GM21528 (cell line): ENCODE measurements around the gene PLXNA2.

Experiments
- ATAC-seq: cut with Tn5 transposase; IDR thresholded peaks from one replicate; pipeline ENCODE4 v1.9.1; 2021; ENCODE audit warnings: mild to moderate bottlenecking, moderate library complexity; ENCODE audit not compliant: unreplicated experiment, low FRiP score

Gene PLXNA2

DNA sequence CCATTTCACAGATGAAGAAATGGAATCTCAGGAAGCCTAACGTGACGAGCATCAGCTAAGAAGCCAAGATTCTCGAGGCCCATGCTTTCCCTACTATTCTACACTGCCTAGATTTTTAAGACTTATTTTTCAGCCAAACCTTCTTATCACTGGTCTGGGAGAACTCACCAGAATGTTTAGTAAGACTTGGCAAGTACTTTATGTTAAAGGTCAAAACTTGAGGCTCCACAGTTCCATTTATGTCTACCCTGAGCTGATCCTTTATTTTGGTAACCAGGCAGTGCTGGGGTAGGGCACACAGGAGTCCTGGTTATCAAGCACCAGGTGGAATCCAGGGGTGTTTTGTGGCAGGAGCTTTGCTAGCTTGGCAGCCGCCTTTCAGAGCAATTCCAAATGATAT, 16.8 kb downstream of the PLXNA2 start:
- no peak for ATAC-seq

DNA sequence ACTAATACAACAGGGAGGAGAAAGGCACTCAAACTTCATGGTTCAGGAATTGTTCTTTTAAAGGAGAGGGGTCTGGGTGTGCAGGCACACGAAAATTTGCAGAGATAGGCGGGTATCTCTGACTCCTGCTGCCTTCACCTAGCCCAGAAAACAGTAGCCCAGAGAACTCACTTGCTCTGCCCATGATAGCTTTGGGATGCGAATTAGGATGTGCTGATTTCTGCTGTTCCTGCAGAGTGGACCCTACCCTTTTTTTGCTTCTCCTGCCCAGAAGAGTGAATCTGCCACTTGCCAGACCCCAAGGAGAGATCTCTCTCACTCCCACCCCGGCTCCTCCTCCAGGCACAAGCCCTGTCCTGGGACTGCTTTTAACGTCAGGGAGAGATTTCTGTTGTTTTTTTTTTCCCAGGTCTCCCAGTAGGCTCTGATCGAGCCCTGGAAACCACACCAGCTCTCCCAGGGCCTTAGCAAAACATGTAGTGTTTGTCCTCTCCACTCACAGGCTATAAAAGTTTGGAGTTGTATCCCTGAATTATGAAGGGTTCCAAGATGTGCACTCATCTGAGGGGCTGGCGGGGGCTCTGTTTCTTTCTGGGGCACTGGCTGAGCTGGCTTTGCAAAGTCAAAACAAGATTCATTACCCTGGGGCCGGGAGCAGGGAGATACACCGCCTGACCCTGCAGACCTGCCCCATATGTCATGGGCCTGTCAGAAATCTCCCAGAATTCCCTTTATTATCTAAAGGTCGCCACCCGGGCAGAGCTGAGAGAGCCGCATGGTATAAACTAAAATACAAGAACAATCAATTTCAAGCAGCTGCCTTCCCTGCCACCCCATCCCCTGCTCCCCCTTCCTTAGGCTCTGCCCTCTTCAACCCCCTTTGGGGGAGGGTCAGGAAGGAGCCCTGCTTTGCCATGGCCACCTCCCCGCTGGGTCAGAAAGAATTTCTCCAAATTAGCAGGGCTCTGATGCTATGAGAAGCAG, 17.9 kb downstream of the PLXNA2 start:
- ATAC-seq = no peak

GRCh38 chr1:208224192-208224713, 19.9 kb downstream of the PLXNA2 start:
- no peak for ATAC-seq

- no peak for ATAC-seq
Observed at GRCh38 chr1:208223136-208223535, 21.0 kb downstream of the PLXNA2 start.

- ATAC-seq = no peak
Observed at GRCh38 chr1:208222376-208223126, 21.6 kb downstream of the PLXNA2 start.

GRCh38 chr1:208221291-208221622, 22.9 kb downstream of the PLXNA2 start:
- no peak for ATAC-seq

GRCh38 chr1:208219659-208220282, 24.4 kb downstream of the PLXNA2 start:
- no peak for ATAC-seq

- ATAC-seq = no peak
Observed at GRCh38 chr1:208219098-208219658, 25.0 kb downstream of the PLXNA2 start.

- ATAC-seq = no peak
Observed at GRCh38 chr1:208218237-208219097, 25.7 kb downstream of the PLXNA2 start.

GRCh38 chr1:208217781-208218180, 26.4 kb downstream of the PLXNA2 start:
- no peak for ATAC-seq

GRCh38 chr1:208216806-208217205, 27.4 kb downstream of the PLXNA2 start:
- no peak for ATAC-seq

- ATAC-seq = no peak
Observed at GRCh38 chr1:208216062-208216461, 28.1 kb downstream of the PLXNA2 start.

DNA sequence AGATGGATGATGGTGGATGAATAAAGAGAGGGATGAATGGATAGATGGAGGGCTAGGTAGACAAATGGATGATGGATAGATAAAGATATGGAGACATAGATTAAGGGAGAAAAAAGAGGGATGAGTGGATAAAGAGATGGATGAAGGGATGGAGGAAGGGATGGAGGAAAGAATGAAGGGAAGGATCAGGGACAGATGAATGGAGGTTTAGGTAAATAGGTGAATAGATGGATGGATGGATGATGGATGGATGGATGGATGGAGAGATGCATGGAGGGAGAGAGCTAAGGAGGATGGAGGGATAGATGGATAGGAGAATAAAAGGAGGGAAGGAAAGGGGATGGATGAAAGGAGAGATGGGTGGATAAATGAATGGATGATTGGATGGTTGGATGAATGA, 28.8 kb downstream of the PLXNA2 start:
- no peak for ATAC-seq

GRCh38 chr1:208213786-208214185, 30.4 kb downstream of the PLXNA2 start:
- no peak for ATAC-seq

GRCh38 chr1:208212893-208213292, 31.3 kb downstream of the PLXNA2 start:
- no peak for ATAC-seq

GRCh38 chr1:208211921-208212843, 32.0 kb downstream of the PLXNA2 start:
- ATAC-seq = no peak

GRCh38 chr1:208209896-208210589, 34.1 kb downstream of the PLXNA2 start:
- ATAC-seq = no peak

DNA sequence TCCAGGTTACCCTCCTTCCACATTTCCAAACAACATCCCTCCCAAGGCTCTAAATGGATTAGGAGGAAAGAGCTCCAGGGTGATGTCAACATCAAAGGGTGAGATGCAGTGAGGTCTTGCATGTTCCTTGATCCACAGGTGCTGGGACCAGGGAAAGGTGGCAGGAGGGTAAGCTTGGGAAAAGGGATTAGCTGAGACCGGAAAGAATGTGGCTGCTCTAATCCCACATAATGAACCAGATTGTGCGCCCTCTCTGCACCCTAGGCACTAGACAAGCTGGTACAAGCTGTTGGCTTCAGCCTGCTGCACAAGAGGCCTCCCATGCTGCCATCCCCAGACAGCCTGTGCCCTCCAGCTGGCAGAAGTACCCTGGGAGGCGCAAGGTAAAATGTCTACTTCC, 34.9 kb downstream of the PLXNA2 start:
- no peak for ATAC-seq
